Measurements from ENCODE around the gene TOR2A.

TOR2A gene

DNA sequence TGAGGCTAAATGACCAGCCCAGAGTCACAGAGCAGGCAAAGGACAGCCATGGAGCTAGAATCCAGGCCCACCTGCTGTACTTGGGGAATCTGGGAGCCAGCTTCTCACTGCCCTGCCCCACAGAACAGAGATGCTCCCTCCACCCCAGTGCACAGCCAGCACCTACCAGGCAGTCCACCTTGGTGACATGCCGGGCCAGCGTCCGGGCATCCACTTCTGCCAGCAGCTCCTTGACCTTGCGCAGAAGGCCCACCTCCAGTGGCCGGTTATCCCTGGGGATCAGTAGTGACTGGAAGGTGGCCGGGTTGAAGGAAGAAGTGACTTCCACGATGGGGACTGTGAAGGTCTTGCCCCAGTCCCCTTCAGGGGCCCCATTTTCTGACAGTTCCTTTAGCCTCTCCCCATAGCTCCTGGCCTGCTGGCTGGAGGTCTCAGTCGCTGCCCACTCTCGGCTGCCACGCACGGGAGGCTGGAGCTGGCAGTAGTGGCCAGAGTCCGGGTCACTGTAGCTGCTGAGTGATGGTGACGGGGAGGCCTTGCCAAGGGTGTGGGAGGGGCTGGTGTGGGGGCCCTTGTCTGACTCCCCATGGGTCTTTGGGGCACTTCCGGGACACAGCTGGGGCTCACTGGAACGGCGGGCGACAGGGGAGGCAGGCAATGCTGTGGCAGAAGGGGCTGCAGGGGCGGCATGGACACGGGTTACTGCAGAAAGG lies 9.5 kb upstream of the TOR2A start:
- no peak for DNase-seq (ENCODE audit: low spot score)

- DNase-seq (ENCODE audit: low spot score): peak; percentile 89
Measured at GRCh38 chr9:127742435-127743088, 7.5 kb upstream of the TOR2A start.

GRCh38 chr9:127741831-127742434 lies 6.8 kb upstream of the TOR2A start:
- no peak for DNase-seq (ENCODE audit: low spot score)

DNA sequence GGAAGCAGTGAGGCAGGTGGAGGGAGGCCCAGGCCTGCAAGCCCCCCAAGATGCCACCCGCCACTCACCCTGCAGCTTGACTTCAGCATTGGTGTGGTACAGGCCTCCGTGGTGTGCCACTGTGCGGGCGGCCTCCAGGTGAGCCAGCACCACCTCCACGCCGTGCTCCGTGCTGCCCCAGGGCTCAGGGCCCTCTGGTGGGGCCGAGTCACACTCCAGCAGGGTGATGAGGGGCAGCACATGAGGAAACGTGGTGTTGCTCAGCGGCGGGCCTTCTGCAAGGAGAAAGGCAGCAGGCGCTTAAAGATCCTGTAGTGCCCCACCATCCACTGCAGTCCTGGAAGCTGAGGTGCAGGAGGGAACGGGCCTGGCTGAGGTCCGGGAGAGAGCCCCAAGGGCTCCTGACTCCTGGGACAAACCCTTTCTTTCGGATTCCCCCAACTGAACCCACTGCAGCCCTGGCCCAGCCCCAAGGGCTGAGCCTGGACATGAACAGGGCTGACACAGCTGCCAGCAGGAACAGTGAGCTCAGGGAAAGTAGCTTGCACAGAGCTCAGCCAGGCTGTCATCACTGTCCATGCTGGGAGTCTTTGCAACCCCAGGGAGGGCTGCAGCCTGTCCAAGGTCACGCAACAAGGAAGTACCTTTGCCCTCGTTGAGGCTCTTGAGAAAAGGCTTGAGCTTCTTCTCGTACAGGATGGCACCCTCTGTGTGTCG lies 4.7 kb upstream of the TOR2A start:
- no peak for DNase-seq (ENCODE audit: low spot score)

GRCh38 chr9:127738666-127739065 lies 3.6 kb upstream of the TOR2A start:
- no peak for DNase-seq (ENCODE audit: low spot score)

DNA sequence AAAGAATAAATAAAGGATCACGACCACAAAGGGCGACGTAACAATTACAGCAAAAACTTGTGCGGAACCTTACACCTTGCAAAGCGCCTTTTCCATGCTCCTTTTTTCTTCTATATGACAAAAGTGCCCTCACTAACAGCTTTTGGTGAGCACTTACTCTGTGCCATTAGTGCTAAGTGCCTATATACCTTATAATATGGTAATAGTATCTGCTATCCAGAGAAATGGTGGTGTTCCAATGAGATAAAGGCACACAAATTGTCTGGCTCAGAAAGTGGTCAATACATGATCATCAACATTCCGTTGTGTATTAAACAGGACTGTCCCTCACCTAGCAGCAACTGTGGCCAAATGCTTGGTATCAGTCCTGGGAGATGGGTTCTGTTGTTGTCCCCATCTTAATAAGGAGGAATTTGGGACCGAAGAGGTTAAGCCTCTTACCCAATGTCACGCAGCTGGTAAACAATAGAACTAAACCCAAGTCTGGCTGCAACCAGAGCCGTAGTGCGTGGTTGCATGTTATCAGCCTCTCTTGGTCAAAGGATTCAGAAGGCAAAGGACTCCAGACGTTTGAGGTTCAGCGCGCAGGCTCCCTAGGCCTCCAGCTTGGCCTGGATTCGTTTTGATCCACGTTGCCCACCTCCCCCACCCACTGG lies 564 bp upstream of the TOR2A start:
- DNase-seq (ENCODE audit: low spot score): no peak

GRCh38 chr9:127734247-127734746 lies 797 bp downstream of the TOR2A start:
- DNase-seq (ENCODE audit: low spot score): no peak

DNA sequence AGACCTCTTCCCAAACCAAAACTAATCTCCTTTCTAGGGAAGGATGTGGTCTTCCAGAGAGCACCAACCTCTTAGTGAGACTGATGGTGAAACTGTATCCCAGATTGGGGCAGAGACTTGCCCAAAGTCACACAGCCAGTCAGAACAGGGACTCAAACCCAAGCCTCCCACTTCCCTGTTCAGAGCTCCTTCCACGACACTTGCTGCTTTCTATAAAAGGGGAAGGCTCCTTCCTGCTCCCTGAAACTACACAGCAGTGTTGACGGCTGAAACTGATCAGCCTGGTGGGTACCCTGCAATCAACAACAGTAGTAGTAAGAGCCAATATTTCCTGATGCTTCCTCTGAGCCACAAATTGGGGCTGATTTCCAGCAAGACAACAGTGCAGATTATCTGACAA lies 1.5 kb downstream of the TOR2A start:
- no peak for DNase-seq (ENCODE audit: low spot score)

DNA sequence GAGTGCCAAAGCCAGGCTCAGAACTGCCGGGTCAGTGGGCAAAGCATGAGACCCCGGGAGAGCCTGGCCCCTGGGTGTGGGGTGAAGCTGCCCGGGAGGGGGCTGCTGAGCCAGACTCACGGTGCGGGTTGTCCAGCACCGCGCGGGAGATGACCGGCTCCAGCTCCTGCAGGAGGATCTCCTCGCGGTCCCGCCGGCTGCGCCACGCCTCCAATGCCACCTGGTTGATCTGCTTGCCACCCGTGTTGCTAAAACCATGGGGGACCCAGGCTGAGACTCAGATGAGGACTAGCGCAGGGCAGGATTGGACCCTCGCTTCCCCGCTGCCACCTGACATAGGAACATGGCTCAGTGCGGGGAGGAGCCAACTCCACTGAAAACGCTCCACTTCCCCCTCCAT lies 2.6 kb downstream of the TOR2A start:
- DNase-seq (ENCODE audit: low spot score): no peak

GRCh38 chr9:127731938-127732337 lies 3.2 kb downstream of the TOR2A start:
- DNase-seq (ENCODE audit: low spot score): no peak

- no peak for DNase-seq (ENCODE audit: low spot score)
Measured at GRCh38 chr9:127730799-127731410, 4.2 kb downstream of the TOR2A start.

DNA sequence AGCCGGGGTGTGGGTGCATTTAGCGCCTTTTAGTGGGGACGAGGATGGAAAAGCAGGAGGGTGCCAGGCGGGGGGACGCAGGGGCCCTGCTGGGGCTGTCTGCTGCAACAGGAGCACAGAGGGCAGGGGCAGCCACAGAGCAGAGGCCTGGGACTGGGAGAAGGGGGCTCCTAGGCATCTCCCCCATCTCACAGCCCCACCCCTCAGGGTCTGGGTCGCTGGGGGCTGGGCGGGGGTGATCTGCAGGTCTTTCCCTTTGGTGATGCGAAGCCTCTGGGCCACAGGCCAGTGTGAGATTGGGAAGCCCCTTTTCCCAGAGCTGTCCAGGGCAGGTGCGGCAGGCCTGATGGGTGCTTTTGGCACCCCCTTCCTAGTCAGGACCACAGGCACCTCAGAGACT lies 4.8 kb downstream of the TOR2A start:
- DNase-seq (ENCODE audit: low spot score): no peak

- no peak for DNase-seq (ENCODE audit: low spot score)
Measured at GRCh38 chr9:127729522-127730256, 5.4 kb downstream of the TOR2A start.

- DNase-seq (ENCODE audit: low spot score): no peak
Measured at GRCh38 chr9:127728808-127729207, 6.3 kb downstream of the TOR2A start.

DNA sequence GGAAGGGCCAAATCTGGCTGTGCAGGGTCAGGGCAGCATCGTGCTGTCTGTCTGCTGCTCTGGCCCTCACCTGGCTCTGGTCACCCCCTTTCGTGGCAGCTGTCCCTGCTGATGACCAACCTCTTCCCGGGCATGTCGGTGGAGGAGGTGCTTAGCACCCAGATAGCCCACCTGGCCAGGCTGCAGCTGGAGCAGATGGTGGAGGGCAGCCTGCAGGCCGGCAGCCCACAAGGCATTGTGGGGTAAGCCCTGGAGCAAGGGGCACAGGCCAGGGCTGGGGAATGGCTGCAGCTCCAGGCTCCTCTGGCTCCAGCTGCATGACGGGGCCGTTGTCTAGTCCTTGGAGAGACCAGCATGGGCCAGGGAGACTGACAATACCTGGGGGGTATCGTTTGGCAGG lies 8.2 kb downstream of the TOR2A start:
- no peak for DNase-seq (ENCODE audit: low spot score)

GRCh38 chr9:127724012-127724411 lies 11.1 kb downstream of the TOR2A start:
- DNase-seq (ENCODE audit: low spot score): peak; percentile 68

DNA sequence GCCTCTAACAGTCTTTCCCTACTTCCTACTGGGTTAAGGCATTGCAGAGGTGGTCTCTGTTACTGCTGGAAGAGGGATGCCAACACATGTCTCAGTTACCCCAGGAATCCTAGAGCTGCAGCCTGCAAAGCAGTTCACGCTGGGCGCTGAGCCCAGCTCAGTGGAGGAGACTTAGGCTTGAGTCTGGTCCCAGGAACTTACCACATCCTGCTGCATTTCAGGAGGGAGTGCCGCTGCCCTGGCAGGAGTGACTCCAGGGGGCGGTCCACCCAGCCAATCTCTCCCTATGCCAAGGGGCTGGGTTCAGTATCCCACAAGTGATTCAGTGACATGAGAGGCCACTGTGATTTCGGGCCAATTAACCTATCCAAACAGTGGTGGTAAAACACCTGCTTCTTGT lies 11.7 kb downstream of the TOR2A start:
- DNase-seq (ENCODE audit: low spot score): no peak

DNA sequence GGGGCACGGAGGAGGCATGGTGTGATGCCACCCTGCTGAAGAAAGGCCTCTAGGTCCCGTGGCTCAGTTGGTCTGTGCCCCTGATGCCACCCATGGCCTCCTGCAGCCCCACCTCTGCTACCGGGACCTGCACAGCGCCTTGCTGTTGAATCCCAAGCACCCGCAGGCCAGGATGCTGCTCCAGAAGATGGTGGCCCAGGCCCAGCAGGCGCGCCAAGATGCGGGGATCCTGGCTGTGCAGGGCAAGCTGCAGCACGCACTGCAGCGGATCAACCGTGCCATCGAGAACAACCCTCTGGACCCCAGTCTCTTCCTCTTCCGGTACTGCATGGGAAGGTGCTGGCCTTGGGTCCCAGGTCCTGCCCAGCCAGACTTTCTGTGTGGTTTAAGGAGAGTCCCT lies 12.1 kb downstream of the TOR2A start:
- no peak for DNase-seq (ENCODE audit: low spot score)

DNA sequence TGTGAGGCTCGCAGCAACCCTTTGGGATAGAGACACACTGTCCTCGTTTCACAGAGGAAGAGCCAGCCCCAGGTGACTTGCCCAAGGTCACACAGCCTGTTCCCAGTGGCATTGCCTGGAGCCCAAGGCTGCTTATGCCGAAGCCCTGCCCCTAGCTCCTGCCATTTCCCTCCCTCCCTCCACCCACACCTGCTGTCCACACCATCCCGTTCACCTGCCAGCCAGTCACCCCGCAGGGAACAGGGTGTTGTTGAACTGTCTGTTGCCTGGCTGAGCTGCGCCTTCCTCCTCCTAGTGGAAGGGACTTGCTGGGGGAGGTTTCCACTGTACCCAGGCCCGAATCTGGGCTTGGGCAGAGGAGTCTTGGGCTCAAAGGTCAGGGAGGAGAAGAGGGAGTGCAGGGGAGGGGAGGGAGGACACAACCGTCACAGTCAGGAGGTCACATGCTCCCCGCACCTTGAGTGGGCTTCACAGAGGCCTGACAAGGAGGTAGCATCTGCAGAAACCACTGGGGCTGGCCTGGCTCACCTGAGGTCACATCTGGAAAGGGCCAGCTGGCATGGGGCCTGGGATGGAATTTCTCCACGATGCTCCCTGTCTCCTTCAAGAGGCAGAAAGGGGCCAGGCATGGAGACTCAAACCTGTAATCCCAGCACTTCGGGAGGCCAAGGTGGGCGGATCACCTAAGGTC lies 12.9 kb downstream of the TOR2A start:
- no peak for DNase-seq (ENCODE audit: low spot score)

DNA sequence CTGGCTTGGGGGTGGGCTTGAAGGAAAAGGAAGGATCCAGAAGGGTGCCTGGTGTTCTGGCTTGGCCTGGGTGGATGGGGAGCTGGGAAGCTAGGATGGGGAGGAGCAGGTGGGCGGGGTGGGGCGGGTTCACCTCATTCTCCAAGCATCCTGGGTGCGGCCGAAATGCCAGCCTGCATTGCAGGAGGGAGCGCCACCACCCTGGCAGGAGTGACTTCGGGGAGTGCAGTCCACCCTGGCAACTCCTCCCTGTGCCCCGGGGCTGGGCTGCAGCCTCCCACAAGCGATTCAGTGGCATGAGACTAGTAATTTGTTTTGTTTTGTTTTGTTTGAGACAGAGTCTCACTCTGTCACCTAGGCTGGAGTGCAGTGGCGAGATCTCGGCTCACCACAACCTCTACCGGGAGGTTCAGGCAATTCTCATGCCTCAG lies 13.7 kb downstream of the TOR2A start:
- DNase-seq (ENCODE audit: low spot score): no peak

All from SK-N-DZ (cell line).